NCI-H1417 treated with DMSO at 0.1 percent for 48 hours (cell line): ENCODE data around the gene IL1RAPL2.
"Not testable (repeated sequence)": the region's sequence is repeated elsewhere in the genome, so short reads cannot be mapped to it uniquely, and the experiment has no call there.

Experiments used
- DNase-seq: peaks from one replicate; lab custom pipeline; 2025; lab: John Stamatoyannopoulos, UW

Gene IL1RAPL2

DNA sequence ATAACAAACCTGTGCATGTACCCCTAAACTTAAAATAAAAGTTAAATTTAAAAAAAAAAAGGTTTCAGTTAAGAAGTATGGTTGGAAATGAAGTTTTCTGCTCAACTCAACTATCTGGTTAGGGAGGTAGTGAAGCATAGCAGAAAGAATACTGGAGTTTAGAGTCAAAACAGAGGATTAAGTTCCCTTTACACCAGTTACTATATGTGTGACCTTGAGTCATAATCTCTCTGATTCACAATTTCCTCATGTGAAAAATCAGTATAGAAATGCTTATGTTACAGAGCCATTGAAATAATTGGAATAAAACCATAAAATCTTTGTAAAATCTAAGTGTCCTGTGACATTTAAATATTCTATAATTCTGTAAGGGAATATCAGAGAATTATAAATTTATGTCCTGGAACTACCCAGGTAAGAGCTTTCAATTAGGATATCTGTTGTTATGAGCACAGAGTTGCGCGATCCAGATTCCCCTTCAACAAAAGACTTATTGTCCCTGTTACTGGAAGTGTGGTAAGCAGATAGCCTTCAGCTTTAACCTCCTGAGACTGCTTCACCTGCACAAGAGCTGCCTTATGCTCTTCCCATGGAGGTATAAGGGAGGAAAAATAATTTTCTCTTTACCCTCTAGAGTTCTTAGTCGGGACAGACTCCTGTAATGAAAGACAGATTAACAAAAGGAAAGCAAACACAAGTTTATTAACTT is 1052.5 kb downstream of the IL1RAPL2 start:
- DNase-seq = no peak

DNA sequence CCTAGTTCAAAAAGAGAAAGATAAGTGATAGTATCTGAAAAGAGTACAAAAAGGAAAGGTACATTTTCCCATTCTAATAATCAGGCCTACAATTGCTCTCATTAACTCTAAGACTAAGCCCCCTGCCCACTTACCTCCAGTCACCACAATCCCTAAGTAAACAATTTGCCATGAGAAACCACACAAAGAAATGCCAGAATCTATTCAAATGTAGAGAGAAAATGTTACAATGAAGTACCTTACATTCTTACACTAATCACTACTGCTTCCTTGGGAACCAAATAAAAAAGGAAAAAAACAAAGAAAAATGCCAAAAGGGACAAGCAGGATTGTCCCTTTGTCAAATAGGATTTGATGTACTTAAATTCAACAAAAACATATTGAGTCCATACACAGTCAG is 1068.2 kb downstream of the IL1RAPL2 start:
- DNase-seq = no peak

DNA sequence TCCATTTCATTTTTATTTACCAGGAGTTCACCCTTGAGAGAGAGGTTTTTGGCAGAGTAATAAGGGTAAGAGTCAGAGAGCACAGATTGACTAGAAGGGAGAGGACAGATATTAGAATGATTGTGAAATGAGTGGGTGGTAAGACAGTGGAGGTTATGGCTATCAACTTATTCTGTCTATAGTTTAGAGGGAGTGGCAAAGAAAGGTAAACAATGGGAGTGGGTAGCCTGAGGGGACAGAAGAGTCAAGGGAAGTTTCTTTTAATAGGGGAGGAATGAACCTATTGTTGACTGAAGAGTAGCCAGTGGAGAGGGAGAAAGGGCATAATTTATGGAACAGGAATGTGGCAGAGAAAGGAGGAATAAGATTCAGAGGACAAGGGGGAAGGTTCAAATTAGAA is 1069.8 kb downstream of the IL1RAPL2 start:
- DNase-seq = no peak

- DNase-seq = no peak
Observed at GRCh38 chrX:105636667-105637066, 1070.7 kb downstream of the IL1RAPL2 start.

DNA sequence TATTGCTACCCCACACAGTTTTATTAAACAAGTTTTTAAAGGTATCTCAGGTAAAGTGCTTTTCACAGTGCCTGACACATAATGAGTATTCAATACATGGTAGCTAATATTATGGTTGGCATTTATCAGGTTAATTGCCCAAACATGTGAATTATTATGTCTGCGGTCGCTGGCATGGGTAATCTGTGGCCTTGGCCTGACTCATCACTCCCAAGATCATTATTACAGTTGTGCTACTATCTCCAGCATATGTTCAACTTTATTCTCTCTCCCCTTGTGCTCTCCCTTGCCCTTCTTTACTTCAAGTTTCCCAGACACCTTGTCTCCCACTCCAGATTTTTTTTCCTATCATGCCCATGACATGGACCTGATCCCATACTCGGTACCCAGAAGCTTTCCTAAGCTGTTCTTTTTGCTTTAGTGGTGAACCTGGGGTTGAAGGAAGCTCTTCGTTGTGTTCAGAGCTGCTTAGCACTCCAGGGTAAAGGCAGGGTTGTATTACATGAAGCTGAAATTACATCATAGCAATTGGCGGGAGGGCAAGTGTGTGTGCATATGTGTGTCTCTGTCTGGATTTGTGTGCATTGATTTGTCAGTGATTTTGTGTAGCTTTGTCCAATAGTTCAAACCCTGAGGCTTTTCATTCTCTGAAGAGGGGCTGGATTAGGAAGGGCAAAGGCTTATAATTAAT is 1079.8 kb downstream of the IL1RAPL2 start:
- DNase-seq = no peak

- DNase-seq = no peak
Observed at GRCh38 chrX:105646592-105647372, 1080.8 kb downstream of the IL1RAPL2 start.

DNA sequence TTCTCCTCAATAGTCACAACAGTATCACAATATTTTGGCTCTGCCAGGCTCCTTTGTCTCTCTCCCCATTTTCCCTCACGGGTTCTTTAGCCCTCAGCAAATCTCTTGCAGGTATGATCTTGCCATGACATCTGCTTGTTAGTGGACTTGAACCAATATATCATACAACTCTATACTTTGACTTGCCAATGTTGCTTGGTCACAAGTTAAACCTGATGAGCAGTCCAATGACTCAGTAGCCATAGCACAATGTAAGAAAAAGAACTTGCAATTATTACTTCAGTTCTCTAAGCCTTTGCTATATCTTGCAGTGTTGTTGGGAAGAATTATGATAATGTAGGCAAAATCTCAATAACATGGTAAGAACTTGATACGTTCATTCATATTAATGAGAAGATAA is 1081.8 kb downstream of the IL1RAPL2 start:
- DNase-seq = no peak

DNA sequence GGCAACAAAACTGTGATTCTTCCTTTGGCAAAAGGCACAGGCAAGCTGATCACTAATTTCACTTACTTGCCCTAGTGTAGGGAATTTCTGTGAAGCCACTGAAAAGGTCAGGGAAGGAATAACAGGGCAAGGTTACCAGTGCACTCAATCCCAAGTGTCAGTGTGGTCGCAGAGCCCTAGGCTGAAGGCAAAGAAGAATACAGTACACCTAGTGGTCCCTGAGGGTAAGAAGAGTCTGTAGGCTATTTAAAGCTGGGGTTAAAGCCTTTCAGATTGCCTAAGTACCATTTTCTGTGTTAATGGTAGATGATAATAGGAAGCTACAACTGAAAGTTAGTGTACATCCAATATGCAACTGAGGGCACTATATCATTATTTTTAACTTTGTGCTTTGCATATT is 1082.7 kb downstream of the IL1RAPL2 start:
- no peak for DNase-seq

DNA sequence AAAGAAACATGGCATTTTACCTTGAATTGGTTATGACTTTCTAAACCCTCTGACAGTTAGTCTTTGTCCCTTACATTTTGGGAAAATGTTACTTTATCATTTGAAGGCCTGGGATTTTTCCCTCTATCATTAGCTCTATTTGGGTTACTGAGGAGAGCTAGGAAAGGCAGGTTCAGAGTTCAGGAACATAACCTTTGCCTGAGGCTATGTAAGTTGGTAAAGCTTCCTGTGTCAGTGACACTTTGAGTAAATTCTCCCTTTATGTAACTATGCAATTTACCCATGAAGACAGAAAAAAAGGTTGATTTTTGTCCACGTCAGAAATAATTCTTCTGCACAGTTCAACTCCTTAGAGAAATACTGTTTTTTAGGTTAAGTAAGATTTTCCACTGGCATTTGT is 1084.6 kb downstream of the IL1RAPL2 start:
- no peak for DNase-seq

- DNase-seq = no peak
Observed at GRCh38 chrX:105650986-105651385, 1085.0 kb downstream of the IL1RAPL2 start.

- DNase-seq = no peak
Observed at GRCh38 chrX:105653891-105654290, 1087.9 kb downstream of the IL1RAPL2 start.

GRCh38 chrX:105658136-105658535 is 1092.1 kb downstream of the IL1RAPL2 start:
- DNase-seq = no peak

DNA sequence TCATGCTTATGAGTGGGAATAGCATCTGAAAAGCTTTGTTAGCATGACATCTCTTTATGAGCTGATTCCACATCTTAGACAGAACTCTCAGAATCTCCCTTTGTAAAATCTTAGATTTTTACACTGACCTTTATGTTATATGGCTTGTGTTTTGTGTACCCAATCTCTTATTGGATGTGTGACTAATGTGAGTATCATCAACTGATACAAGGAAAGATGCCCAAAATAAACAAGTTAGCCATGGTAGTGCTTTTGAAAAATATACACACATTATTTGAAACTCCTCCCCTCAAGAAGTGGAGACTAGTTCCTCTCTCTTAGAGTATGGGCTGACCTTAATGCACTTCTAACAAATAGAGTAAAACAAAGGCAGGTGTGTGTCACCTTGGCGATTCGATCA is 1096.2 kb downstream of the IL1RAPL2 start:
- no peak for DNase-seq

DNA sequence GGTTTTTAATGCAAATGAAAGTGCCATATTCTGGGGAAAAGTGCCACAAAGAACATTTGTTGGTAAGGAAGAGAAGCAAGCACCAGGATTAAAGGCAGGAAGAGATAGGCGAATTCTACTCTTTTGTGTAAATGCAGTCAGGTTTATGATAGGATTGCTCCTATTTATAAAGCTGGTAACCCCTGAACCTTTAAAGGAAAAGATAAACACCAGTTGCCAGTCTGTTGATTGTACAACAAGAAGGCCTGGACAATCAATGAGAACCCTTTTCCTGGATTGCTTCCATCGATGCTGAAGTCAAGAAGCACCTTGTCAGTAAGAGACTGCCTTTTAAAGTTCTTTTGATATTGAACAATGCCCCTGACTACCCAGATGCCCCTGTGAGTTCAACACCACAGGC is 1098.2 kb downstream of the IL1RAPL2 start:
- no peak for DNase-seq

GRCh38 chrX:105684288-105684687 is 1118.3 kb downstream of the IL1RAPL2 start:
- not testable (repeated sequence) for DNase-seq

- no peak for DNase-seq
Observed at GRCh38 chrX:105694839-105695238, 1128.8 kb downstream of the IL1RAPL2 start.

GRCh38 chrX:105695451-105695850 is 1129.5 kb downstream of the IL1RAPL2 start:
- no peak for DNase-seq

DNA sequence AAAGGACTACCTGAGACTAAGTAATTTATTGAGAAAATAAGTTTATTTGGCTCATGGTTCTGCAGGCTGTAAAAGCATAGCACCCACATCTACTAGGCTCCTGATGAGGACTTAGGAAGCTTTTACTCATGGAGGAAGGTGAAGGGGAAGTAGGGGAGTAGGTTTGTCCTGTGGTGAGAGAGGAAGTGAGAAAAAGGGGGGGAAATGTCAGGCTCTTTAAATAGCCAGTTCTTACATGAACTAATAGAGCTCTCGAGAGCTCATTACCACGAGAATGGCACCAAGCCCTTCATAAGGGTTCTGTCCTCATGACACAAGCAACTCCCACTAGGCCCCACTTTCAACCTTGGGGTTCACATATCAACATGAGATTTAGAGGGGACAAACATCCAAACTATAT is 1130.9 kb downstream of the IL1RAPL2 start:
- no peak for DNase-seq

DNA sequence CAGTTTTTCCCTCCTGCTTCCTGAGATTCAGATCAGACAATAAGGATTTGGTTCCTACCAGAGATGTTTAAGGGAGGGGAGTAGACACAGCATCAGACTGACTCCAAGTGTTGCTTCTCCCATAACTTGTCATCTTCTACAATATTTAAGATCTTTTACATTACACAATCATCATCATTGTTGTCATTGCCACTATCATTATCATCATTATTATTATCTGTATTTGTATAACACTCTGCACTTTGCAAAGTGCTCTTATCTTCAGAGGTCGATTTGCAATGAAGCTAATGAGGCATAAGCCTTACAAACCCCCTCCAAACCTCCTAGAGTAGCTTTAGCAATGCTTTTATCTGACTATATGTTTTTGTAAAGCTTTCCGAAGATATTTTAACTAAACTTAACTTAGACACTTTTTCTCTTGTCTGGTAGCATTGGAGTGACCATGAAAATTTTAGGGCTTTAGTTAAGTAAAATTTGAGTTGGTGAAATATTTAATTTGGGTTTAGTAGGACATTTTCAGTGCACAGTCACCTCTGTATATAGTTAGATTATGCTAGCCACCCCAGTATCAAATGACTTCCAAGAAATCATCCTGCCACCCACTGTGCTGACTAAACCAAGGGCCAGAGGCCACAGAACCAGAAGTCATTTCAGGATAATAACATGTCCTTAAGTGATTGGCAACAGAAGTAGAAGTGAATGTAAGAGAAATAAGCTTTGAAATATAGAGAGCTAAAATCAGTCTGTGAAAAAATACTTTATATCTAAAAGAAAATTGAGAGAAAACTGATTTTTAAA is 1132.2 kb downstream of the IL1RAPL2 start:
- DNase-seq = no peak

GRCh38 chrX:105700331-105700730 is 1134.3 kb downstream of the IL1RAPL2 start:
- DNase-seq = no peak

GRCh38 chrX:105701310-105702052 is 1135.5 kb downstream of the IL1RAPL2 start:
- no peak for DNase-seq
